H1 (cell line): ENCODE results near the gene MGME1. TPM values are rescaled to one million over a fixed set of nuclear protein-coding genes. Genes with fewer than 3 reads are reported as not detected.

Source experiments
- CTCF ChIA-PET: fragments of 300-600 bp; sonication (Branson Sonifier 250); formaldehyde crosslinking; loops from one replicate; lab custom pipeline; 2021; ENCODE audit not compliant: partially characterized antibody; lab: Charles Lee
- POLR2A ChIA-PET: fragments of 300-600 bp; sonication (Branson Sonifier 250); formaldehyde crosslinking; loops from one replicate; lab custom pipeline; 2021; ENCODE audit warnings: inconsistent platforms; ENCODE audit not compliant: partially characterized antibody; lab: Charles Lee
- DNase-seq, 2 experiments: peaks; one replicate each; pipeline versions ENCODE4 v3.0.0 to v3.0.0-alpha.2; 2010 to 2022; ENCODE audit warnings: low spot score in 2 of 2, low read depth in 1 of 2, mixed read lengths in 1 of 2
- FAIRE-seq: peaks from 2 replicates; lab custom pipeline; 2011; peaks lifted over from hg19 to GRCh38; lab: Jason Lieb, UNC
- H2AFZ ChIP-seq: 2 replicates; pipeline ENCODE4 v1.8.1; 2012; ENCODE audit warnings: low read length, inconsistent platforms
- H2AK5ac ChIP-seq: 2 replicates; pipeline ENCODE4 v1.6.1; 2013; ENCODE audit warnings: low read depth, low read length
- H2BK120ac ChIP-seq: replicated peaks from 2 replicates; pipeline ENCODE3; 2013; ENCODE audit warnings: low read depth, low read length, inconsistent platforms
- H2BK12ac ChIP-seq: 2 replicates; pipeline ENCODE4 v1.6.1; 2013; ENCODE audit warnings: low read depth, low read length
- H2BK15ac ChIP-seq: 2 replicates; pipeline ENCODE4 v1.6.1; 2013; ENCODE audit warnings: low read length
- H2BK20ac ChIP-seq: 2 replicates; pipeline ENCODE4 v1.6.1; 2013; ENCODE audit warnings: low read length
- H2BK5ac ChIP-seq: 2 replicates; pipeline ENCODE4 v1.6.1; 2013; ENCODE audit warnings: low read depth, low read length
- H3K14ac ChIP-seq: 2 replicates; pipeline ENCODE4 v1.6.1; 2013; ENCODE audit warnings: inconsistent platforms; ENCODE audit not compliant: insufficient read length
- H3K18ac ChIP-seq: 2 replicates; pipeline ENCODE4 v1.6.1; 2013; ENCODE audit warnings: low read length; ENCODE audit errors: extremely low read depth
- H3K23ac ChIP-seq: 2 replicates; pipeline ENCODE4 v1.6.1; 2013; ENCODE audit warnings: inconsistent platforms; ENCODE audit not compliant: insufficient read length
- H3K23me2 ChIP-seq: 2 replicates; pipeline ENCODE4 v1.6.1; 2013; ENCODE audit warnings: low read depth, low read length
- H3K27ac ChIP-seq: 2 replicates; pipeline ENCODE4 v1.6.1; 2011; ENCODE audit warnings: low read depth, low read length, inconsistent platforms
- H3K27me3 ChIP-seq, 4 experiments: replicated peaks in 1 of 4; 1 replicate in 1 of 4; 2 replicates in 3 of 4; pipeline versions ENCODE4 v1.6.1 to v1.8.1; 2011 to 2013; ENCODE audit warnings: low read length in 3 of 4, mild to moderate bottlenecking in 3 of 4, inconsistent platforms in 2 of 4, mixed read lengths in 2 of 4, moderate library complexity in 1 of 4; ENCODE audit not compliant: control insufficient read depth in 3 of 4, insufficient read depth in 3 of 4; ENCODE audit errors: extremely low read depth in 1 of 4
- H3K36me3 ChIP-seq, 4 experiments: 2 replicates each; pipeline versions ENCODE4 v1.6.1 to v1.8.1; 2011 to 2013; ENCODE audit warnings: mild to moderate bottlenecking in 4 of 4, low read length in 3 of 4, moderate library complexity in 2 of 4, control low read depth in 1 of 4, inconsistent platforms in 1 of 4; ENCODE audit not compliant: insufficient read depth in 4 of 4, control insufficient read depth in 2 of 4
- H3K4ac ChIP-seq: replicated peaks from 2 replicates; pipeline ENCODE3; 2013; ENCODE audit warnings: low read length, low read depth, mixed read lengths, inconsistent platforms; ENCODE audit not compliant: insufficient read length
- H3K4me1 ChIP-seq, 4 experiments: replicated peaks in 1 of 4; 1 replicate in 1 of 4; 2 replicates in 3 of 4; pipeline versions ENCODE4 v1.6.1 to v1.8.1; 2011 to 2013; ENCODE audit warnings: low read length in 3 of 4, inconsistent platforms in 2 of 4, mixed read lengths in 1 of 4; ENCODE audit not compliant: insufficient read depth in 4 of 4, control insufficient read depth in 3 of 4
- H3K4me2 ChIP-seq, 2 experiments: 2 replicates each; pipeline versions ENCODE4 v1.6.1 to v1.8.1; 2011 to 2013; ENCODE audit warnings: low read depth in 2 of 2, low read length in 2 of 2, control low read depth in 1 of 2, inconsistent platforms in 1 of 2, mild to moderate bottlenecking in 1 of 2; ENCODE audit not compliant: insufficient read depth in 1 of 2
- H3K4me3 ChIP-seq, 4 experiments: fragments of 200-600, 300-600 bp in 1 of 4; sonication (generic), shearing (Covaris generic), sonication (Bioruptor Twin) in 1 of 4; 2 replicates each; pipeline versions ENCODE4 v1.5.1 to v1.8.1; 2011 to 2016; ENCODE audit warnings: low read length in 4 of 4, low read depth in 3 of 4, control low read depth in 2 of 4, inconsistent platforms in 2 of 4, mild to moderate bottlenecking in 2 of 4, mixed read lengths in 1 of 4, moderate library complexity in 1 of 4; ENCODE audit not compliant: insufficient read depth in 2 of 4; ENCODE audit errors: extremely low read depth in 1 of 4
- H3K56ac ChIP-seq: replicated peaks from 2 replicates; pipeline ENCODE3; 2013; ENCODE audit warnings: low read depth, mild to moderate bottlenecking, mixed read lengths, low read length, inconsistent platforms; ENCODE audit not compliant: insufficient read length
- H3K79me1 ChIP-seq: 2 replicates; pipeline ENCODE4 v1.6.1; 2013; ENCODE audit warnings: low read depth, low read length, control low read depth
- H3K79me2 ChIP-seq, 2 experiments: 2 replicates each; pipeline versions ENCODE4 v1.6.1 to v1.8.1; 2012 to 2013; ENCODE audit warnings: low read length in 2 of 2, mild to moderate bottlenecking in 2 of 2, inconsistent platforms in 1 of 2; ENCODE audit not compliant: insufficient read depth in 2 of 2, control insufficient read depth in 1 of 2
- H3K9ac ChIP-seq, 4 experiments: replicated peaks in 1 of 4; 1 replicate in 1 of 4; 2 replicates in 3 of 4; pipeline versions ENCODE4 v1.6.1 to v1.8.1; 2011 to 2013; ENCODE audit warnings: low read depth in 3 of 4, low read length in 3 of 4, control low read depth in 2 of 4, mild to moderate bottlenecking in 2 of 4, moderate library complexity in 2 of 4, inconsistent platforms in 1 of 4; ENCODE audit errors: extremely low read depth in 1 of 4
- H3K9me3 ChIP-seq, 2 experiments: 2 replicates each; pipeline versions ENCODE4 v1.6.1 to v1.8.1; 2012 to 2013; ENCODE audit warnings: mild to moderate bottlenecking in 2 of 2, moderate library complexity in 2 of 2, control low read depth in 1 of 2, inconsistent platforms in 1 of 2, low read depth in 1 of 2, low read length in 1 of 2, mixed read lengths in 1 of 2; ENCODE audit not compliant: insufficient read depth in 2 of 2
- H4K20me1 ChIP-seq, 2 experiments: replicated peaks in 1 of 2; 2 replicates each; pipeline versions ENCODE3 to v1.8.1; 2011 to 2013; ENCODE audit warnings: inconsistent platforms in 2 of 2, low read length in 2 of 2, mild to moderate bottlenecking in 1 of 2; ENCODE audit not compliant: insufficient read depth in 2 of 2, control insufficient read depth in 1 of 2
- H4K5ac ChIP-seq: 2 replicates; pipeline ENCODE4 v1.6.1; 2013; ENCODE audit warnings: low read length, low read depth, mixed read lengths, inconsistent platforms; ENCODE audit not compliant: insufficient read length
- H4K8ac ChIP-seq: 2 replicates; pipeline ENCODE4 v1.8.0; 2013; ENCODE audit warnings: mild to moderate bottlenecking, moderate library complexity, low read length, inconsistent platforms; ENCODE audit not compliant: insufficient read depth; ENCODE audit errors: extremely low read depth
- H4K91ac ChIP-seq: replicated peaks from 2 replicates; pipeline ENCODE3; 2013; ENCODE audit warnings: low read length, mixed read lengths, inconsistent platforms; ENCODE audit not compliant: insufficient read length
- BRCA1 ChIP-seq: IDR thresholded peaks from 2 replicates; pipeline ENCODE4 v1.6.1; 2012; ENCODE audit warnings: low read depth, low read length, improper control_type of control experiment
- CBX5 ChIP-seq: fragments of 300-800, 300-1000 bp; sonication (generic); IDR thresholded peaks from 2 replicates; pipeline ENCODE4 v1.7.1; 2016; ENCODE audit warnings: antibody characterized with exemption, low read length, low read depth
- KDM1A ChIP-seq: fragments of 200-600, 300-600 bp; sonication (generic); IDR thresholded peaks from 2 replicates; pipeline ENCODE4 v1.7.1; 2016; ENCODE audit warnings: mild to moderate bottlenecking, low read length, borderline replicate concordance
- KDM4A ChIP-seq: IDR thresholded peaks from one replicate; pipeline ENCODE4 v1.7.1; 2012; ENCODE audit warnings: low read depth, mild to moderate bottlenecking, moderate library complexity, low read length, inconsistent platforms; ENCODE audit not compliant: severe bottlenecking
- NRF1 ChIP-seq: IDR thresholded peaks from 2 replicates; pipeline ENCODE4 v1.6.1; 2011; ENCODE audit warnings: mild to moderate bottlenecking, low read depth, low read length, improper control_type of control experiment
- PHF8 ChIP-seq: fragments of 200-600 bp; sonication (generic); conservative IDR thresholded peaks from 2 replicates; pipeline ENCODE4 v1.7.1; 2012; ENCODE audit warnings: low read depth, mild to moderate bottlenecking, inconsistent platforms, low read length, moderate library complexity
- SAP30 ChIP-seq: fragments of 300-600 bp; sonication (generic); IDR thresholded peaks from 2 replicates; pipeline ENCODE4 v1.7.1; 2012; ENCODE audit warnings: low read length, moderate library complexity, mild to moderate bottlenecking, inconsistent platforms; ENCODE audit not compliant: insufficient read depth, insufficient replicate concordance
- SRF ChIP-seq: IDR thresholded peaks from 2 replicates; pipeline ENCODE4 v1.6.1; 2011; ENCODE audit warnings: mild to moderate bottlenecking, low read depth, low read length, moderate library complexity
- SUZ12 ChIP-seq: fragments of 200-600 bp; sonication (generic); IDR thresholded peaks from 2 replicates; pipeline ENCODE4 v1.6.1; 2012; ENCODE audit warnings: mild to moderate bottlenecking, inconsistent platforms, low read length, moderate library complexity, mixed read lengths
- TAF7 ChIP-seq: optimal IDR thresholded peaks from 2 replicates; pipeline ENCODE3; 2011; ENCODE audit warnings: low read depth, mild to moderate bottlenecking, inconsistent platforms, low read length, moderate library complexity, borderline replicate concordance
- YY1 ChIP-seq: IDR thresholded peaks from 2 replicates; pipeline ENCODE4 v1.6.1; 2011; ENCODE audit warnings: low read depth, mild to moderate bottlenecking, low read length
- ZNF274 ChIP-seq: IDR thresholded peaks from 2 replicates; pipeline ENCODE4 v1.7.0; 2012; ENCODE audit warnings: low read length, borderline replicate concordance; ENCODE audit errors: extremely low read depth
- WGBS, 2 experiments: shearing (Covaris generic) in 1 of 2; methylation state at CpG; one replicate each; pipeline versions ENCODE4 v1.1.6 to v1.1.7; 2013 to 2015; ENCODE audit warnings: low lambda C conversion rate in 2 of 2, mixed read lengths in 2 of 2, inconsistent platforms in 1 of 2, low coverage in 1 of 2, missing lambda C conversion rate in 1 of 2; ENCODE audit not compliant: insufficient replicate concordance in 2 of 2, insufficient coverage in 1 of 2, insufficient read length in 1 of 2; ENCODE audit errors: extremely low coverage in 1 of 2, missing lambda C conversion rate in 1 of 2; 5-methylcytosine and 5-hydroxymethylcytosine counted together
- polyA plus RNA-seq, 7 experiments: library from polyadenylated mRNA; depleted of rRNA in 3 of 7; stranded (reverse) in 5 of 7; unstranded in 2 of 7; fragments of >200 nt in 5 of 7; fragments of 200-250 nt in 2 of 7; gene quantifications; 1 replicate in 5 of 7; 2 replicates in 1 of 7; 4 replicates in 1 of 7; pipeline versions ENCODE4 v1.2.1 to v1.2.3, GENCODE V29; 2011 to 2013; ENCODE audit warnings: missing spikeins in 2 of 7, mixed read lengths in 2 of 7
- total RNA-seq: library from RNA; stranded (reverse); fragmentation: NEBNext Ultra II Directional; extraction: Animal tissue kit (Norgen Biotek cat#: 25700); gene quantifications from 2 replicates; pipeline ENCODE4 v1.2.1, GENCODE V29; 2021
- TF ChIP-seq, protein P1 (sequence below): IDR thresholded peaks from 2 replicates; pipeline ENCODE4 v1.6.1; 2012; ENCODE audit warnings: inconsistent platforms

MGME1 gene
- total and polyA plus RNA-seq, 2 of the 8 experiments (the other 6 are each of a cell fraction or from before 2014, with no cell fraction given): 27.7 to 59.0 TPM

DNA sequence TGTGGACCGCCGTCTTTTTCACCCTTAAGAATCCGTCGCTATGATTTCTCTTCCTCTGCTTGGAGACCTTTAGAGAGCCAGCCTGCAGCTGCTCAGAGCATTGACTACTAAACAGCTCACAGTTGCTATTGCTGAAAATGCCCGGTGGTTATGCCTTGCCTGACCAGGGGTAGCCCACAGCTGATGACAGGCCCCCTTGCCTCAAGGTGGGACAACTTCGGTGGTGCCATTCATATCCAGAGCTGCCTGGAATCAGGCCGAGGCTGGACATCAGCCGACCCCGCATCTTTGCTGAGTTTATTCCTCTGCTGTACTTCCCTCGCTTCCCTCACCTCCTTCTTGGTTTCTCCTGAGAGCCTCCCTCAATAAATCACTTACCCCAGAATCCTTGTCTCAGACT is 49.3 kb downstream of the MGME1 start:
- Histone ChIP-seq H3K18ac (no peak overlapping the region), H3K27me3 (no peaks in the 10 kb centered on the region), H3K23me2 (peaks cover 12% of the 10 kb centered on the region; the same call in 1 of the 2 replicates), H2BK20ac (no peak overlapping the region), H3K27ac (no peak overlapping the region), H4K20me1 (peaks cover 0 to 1% of the 10 kb centered on the region in 2 experiments), H2BK12ac (no peak overlapping the region), H3K4me1 (no peaks in the 10 kb centered on the region), H4K91ac (no peak overlapping the region), H3K79me1 (no peaks in the 10 kb centered on the region), H3K14ac (no peak overlapping the region), H2BK120ac (no peak overlapping the region), H3K4me3 (no peak overlapping the region), H2BK15ac (no peak overlapping the region), H4K5ac (no peak overlapping the region), H4K8ac (no peak overlapping the region; the same call in 1 of the 2 replicates), H3K79me2 (no peaks in the 10 kb centered on the region), H3K9me3 (no peaks in the 10 kb centered on the region; a peak in 1 of 4 replicates), H3K36me3 (peaks cover 4 to 15% (median 8%) of the 10 kb centered on the region in 4 experiments; a peak in 5 of 8 replicates), H2AK5ac (no peak overlapping the region), H2AFZ (no peak overlapping the region), H2BK5ac (no peak overlapping the region), H3K56ac (no peak overlapping the region), H3K23ac (no peak overlapping the region), H3K4me2 (no peak overlapping the region), H3K9ac (no peak overlapping the region), H3K4ac (no peak overlapping the region)
- no peak for DNase-seq
- ChIA-PET POLR2A (interaction anchor here (1.0 kb wide), 1 partner anchor 37 kb away, joined by 3 read pairs; no protein-coding TSS in a partner anchor), CTCF (interaction anchor here (0.8 to 4.4 kb wide), 8 partner anchors 14 to 65 kb away, joined by 3 to 48 read pairs (median 4); no protein-coding TSS in a partner anchor)
- FAIRE-seq: no peak
- WGBS, 2 experiments: 92% methylated on average over 10 of the region's 10 CpGs; no CpG with 5 or more reads in 1 of the 2 experiments
- no peak for TF ChIP-seq CBX5
- no peak for TF ChIP-seq SRF
- no peak for TF ChIP-seq BRCA1
- TF ChIP-seq NRF1: no peak
- TF ChIP-seq SUZ12: no peak
- no peak for TF ChIP-seq KDM1A
- no peak for TF ChIP-seq ZNF274
- TF ChIP-seq TAF7: no peak
- TF ChIP-seq PHF8: no peak
- no peak for TF ChIP-seq YY1
- TF ChIP-seq KDM4A: no peak
- TF ChIP-seq SAP30: no peak
- TF ChIP-seq, protein P1, sequence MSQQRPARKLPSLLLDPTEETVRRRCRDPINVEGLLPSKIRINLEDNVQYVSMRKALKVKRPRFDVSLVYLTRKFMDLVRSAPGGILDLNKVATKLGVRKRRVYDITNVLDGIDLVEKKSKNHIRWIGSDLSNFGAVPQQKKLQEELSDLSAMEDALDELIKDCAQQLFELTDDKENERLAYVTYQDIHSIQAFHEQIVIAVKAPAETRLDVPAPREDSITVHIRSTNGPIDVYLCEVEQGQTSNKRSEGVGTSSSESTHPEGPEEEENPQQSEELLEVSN: no peak
